ENCODE data around the gene OLFM1. TPM values are rescaled to one million over a fixed set of nuclear protein-coding genes. Genes with fewer than 3 reads are reported as not detected.

The OLFM1 gene
- total RNA-seq, 1 donor: 0.43 TPM

DNA sequence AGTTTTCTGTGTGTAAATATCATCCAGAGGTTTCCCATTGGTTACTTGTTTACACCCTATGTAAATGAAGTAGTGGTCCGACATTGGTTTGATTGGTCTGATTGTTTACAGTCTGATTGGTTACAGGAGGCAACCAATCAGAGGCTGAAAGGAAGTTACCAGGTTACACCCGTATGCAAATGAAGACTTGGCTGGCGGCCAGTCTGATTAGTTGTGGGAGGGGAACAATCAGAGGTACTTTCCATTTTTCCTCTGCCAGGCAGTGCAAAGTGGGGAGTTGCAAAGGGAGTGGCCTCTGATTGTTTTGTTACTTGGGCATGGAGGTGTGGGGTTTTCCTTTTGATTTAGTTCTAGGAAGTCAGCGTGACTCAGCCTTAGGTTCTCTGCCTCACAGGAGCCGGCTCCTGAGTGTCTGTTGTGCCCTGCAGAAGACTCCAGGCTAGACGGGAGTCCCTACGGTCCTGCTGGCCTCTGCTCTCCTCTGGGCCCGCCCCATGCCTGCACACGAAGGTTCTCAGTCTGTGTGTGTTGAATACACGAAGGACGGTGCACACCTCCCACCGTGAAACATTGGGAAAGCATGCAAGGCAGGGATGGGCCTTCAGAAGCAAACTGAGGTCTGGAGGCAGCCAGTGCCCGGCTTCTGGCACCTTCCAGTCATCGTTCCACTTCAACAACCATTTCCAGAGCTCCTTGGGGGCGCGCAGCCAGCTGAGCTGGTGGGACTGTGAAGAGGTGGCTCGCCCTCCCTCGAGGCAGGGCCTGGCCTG is 42.9 kb downstream of the OLFM1 start:
- no peak for DNase-seq (ENCODE audit: low read depth)
- H3K4me3 ChIP-seq (ENCODE audit: low read depth, low read length): no peak overlapping the region
- TF ChIP-seq, protein P1, sequence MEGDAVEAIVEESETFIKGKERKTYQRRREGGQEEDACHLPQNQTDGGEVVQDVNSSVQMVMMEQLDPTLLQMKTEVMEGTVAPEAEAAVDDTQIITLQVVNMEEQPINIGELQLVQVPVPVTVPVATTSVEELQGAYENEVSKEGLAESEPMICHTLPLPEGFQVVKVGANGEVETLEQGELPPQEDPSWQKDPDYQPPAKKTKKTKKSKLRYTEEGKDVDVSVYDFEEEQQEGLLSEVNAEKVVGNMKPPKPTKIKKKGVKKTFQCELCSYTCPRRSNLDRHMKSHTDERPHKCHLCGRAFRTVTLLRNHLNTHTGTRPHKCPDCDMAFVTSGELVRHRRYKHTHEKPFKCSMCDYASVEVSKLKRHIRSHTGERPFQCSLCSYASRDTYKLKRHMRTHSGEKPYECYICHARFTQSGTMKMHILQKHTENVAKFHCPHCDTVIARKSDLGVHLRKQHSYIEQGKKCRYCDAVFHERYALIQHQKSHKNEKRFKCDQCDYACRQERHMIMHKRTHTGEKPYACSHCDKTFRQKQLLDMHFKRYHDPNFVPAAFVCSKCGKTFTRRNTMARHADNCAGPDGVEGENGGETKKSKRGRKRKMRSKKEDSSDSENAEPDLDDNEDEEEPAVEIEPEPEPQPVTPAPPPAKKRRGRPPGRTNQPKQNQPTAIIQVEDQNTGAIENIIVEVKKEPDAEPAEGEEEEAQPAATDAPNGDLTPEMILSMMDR (IDR thresholded peaks at IDR 0.05; ENCODE audit: insufficient read depth, low read depth, low read length): no peak

DNA sequence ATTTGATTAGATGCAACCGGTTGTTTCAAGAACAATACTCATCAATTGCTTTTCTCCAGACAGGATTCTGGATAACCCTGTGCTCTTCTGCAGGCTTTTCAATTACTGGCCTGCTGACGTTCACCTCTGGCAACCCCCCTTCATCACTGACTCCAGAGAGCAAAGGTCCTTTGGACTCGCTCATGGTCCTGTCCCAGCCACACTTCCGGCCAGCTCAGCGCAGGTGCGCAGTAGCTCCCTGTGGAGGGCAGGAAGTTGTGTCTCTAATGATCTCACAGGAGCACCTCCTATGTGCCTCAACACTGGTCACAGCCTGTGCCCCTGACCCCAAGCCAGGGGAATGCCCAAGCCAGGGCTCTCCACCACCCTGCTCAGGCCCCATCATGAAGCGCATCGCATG is 44.0 kb downstream of the OLFM1 start:
- DNase-seq (ENCODE audit: low read depth): no peak
- H3K4me3 ChIP-seq (ENCODE audit: low read depth, low read length): no peak overlapping the region
- TF ChIP-seq, protein P1 (IDR thresholded peaks at IDR 0.05; ENCODE audit: insufficient read depth, low read depth, low read length): no peak

DNA sequence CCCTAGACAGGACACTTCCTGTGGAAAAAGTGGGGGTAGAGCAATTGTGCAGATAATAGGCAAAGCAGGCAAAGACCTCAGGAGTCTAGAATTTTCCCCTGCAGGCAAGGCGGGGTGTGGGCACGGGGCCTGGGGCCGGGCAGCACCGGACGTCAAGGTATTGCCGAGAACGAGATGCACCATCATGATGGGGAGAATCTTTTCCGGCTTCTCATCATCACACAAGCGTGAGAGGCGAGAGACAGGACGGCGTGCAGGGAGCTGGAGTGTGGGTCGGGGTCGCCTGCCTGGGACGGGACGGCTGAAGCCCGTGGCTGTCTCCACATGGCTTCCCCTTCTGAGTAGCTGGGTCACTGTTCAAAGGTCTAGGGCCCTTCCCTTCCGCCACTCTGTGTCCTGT is 44.5 kb downstream of the OLFM1 start:
- no peak overlapping the region for H3K4me3 ChIP-seq (ENCODE audit: low read depth, low read length)
- TF ChIP-seq, protein P1 (IDR thresholded peaks at IDR 0.05; ENCODE audit: insufficient read depth, low read depth, low read length): no peak
- DNase-seq (ENCODE audit: low read depth): no peak

DNA sequence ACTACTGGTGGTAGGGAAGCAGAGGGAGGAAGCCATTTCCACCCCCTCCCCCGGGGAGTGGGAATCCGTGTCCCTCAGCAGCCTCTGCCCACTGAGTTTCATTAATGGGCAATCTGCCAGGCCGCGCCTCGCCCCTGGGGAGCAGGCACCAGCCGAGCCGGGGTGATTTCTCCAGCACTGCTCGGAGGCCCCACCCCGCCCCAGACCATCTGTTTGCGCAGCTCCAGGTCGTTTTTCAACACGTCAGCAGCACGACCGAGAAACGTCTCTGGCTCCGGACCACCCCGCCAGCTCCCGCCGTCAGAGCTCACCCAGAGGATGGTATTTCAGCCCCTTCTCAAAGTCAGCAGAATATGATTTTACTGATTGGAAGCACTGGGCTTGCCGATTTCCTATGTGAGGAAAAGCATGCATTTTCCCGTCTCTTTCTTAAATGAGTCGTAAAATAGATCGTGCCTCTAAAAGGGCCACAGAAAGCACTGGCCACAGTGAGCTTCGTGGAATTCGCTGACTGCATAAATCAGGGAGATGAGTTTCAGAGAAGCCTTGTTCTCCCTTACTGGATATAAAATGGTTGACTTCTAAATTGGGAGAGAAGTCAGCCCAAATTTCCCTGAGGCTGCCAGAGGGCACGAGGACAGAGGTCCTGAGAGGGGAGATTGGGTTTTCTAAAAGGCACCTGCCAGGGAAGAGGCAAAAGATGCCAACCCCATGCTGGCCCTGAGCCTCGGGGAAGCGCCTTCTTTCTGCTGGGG is 47.0 kb downstream of the OLFM1 start:
- H3K4me3 ChIP-seq (ENCODE audit: low read depth, low read length): no peak overlapping the region
- DNase-seq (ENCODE audit: low read depth): no peak
- TF ChIP-seq, protein P1 (IDR thresholded peaks at IDR 0.05; ENCODE audit: insufficient read depth, low read depth, low read length): no peak

DNA sequence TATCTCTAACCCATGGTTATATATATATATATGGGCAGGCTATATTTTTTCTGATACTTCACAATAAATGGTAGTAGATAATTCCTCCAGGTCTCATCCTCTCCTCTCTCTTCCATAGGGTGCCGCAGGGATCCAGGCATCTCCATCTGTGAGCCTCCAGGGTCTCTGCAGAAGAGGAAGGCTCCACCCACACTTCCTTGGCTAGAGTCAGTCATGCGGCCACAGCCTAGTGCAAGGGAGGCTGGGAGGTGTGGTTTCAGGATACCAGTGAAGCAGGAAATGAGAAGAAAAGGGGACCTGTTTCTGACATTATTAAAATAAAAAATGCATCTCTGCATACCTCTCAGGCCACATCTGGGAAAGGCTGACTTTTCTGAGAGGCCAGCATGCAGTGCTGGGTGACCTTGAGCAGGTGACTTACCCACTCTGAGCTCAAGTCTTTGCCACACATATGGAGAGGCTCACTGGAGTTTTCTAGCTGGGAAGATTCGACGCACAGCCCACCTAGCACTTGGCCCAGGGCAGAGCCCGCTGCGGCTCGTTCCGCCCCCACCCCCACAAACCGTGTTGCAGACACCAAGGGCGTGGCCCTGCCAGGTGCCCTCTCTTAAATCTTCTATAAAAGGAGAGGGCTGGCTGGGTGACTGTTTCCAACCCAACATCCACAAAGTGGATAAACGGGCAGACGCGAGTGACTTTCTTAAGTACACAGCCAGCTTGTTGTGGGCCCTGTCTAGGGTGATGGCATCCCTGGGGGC is 47.9 kb downstream of the OLFM1 start:
- H3K4me3 ChIP-seq (ENCODE audit: low read depth, low read length): no peak overlapping the region
- DNase-seq (ENCODE audit: low read depth): no peak
- TF ChIP-seq, protein P1 (IDR thresholded peaks at IDR 0.05; ENCODE audit: insufficient read depth, low read depth, low read length): no peak

DNA sequence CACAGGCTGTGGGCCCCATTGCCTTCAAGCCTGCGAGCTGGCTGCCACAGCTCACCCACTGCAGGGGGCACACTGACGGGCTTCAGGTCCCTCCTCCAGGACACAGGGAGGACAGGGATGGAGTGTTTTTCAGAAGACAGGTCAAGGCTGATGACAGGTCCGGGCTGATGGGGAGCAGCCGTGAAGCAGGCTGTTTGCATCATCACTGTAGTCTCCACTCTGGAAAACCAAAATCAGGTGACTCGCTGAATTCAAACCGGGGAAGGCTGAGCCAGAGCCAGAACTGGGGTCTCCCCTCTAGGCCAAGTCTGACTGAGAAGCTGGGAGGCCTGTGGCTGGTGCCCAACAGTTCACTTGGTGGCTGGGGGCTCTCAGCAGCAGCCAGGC is 48.5 kb downstream of the OLFM1 start:
- no peak overlapping the region for H3K4me3 ChIP-seq (ENCODE audit: low read depth, low read length)
- no peak for DNase-seq (ENCODE audit: low read depth)
- TF ChIP-seq, protein P1 (IDR thresholded peaks at IDR 0.05; ENCODE audit: insufficient read depth, low read depth, low read length): no peak
